ENCODE data around the gene TTC22. TPM values are rescaled to one million over a fixed set of nuclear protein-coding genes. Genes with fewer than 3 reads are reported as not detected.
A peak's percentile ranks its signal among the peaks of the same experiment; 100 is the strongest.

Gene TTC22
- total RNA-seq, 1 donor = not detected

DNA sequence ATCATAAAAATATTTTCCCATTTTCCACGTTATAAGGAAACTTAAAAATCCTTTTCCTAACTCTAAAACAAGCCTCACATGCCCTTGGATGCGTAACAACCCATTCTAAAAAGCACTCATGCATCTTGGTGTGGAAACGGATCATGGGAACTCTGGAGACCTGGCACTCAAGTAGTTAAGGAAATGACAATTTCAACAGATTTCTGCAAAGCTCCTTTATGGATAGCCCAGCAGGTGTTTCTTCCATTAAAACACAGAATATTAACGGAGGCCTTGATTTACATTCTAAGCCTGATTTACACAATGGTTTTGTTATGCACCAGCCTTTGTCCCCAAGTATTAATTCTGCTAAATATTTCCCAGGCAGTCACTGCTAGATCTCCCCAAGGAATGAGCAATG lies 49.7 kb downstream of the TTC22 start:
- no peaks in the 10 kb centered on the region for H3K9me3 ChIP-seq (ENCODE audit: low read depth, low read length)
- no peak overlapping the region for H2AFZ ChIP-seq (ENCODE audit: low read length)
- no peaks in the 10 kb centered on the region for H3K79me2 ChIP-seq (ENCODE audit: insufficient read depth, low read length)
- peaks cover 2% of the 10 kb centered on the region for H3K27me3 ChIP-seq (ENCODE audit: insufficient read depth, low read length)
- H3K4me1 ChIP-seq (ENCODE audit: insufficient read depth, low read length) = no peaks in the 10 kb centered on the region
- no peaks in the 10 kb centered on the region for H3K36me3 ChIP-seq (ENCODE audit: insufficient read depth, low read length)
- H4K20me1 ChIP-seq (ENCODE audit: insufficient read depth, low read length) = no peaks in the 10 kb centered on the region
- no peak overlapping the region for H3K4me3 ChIP-seq (ENCODE audit: insufficient read depth, low read length)
- TF ChIP-seq, protein P1, sequence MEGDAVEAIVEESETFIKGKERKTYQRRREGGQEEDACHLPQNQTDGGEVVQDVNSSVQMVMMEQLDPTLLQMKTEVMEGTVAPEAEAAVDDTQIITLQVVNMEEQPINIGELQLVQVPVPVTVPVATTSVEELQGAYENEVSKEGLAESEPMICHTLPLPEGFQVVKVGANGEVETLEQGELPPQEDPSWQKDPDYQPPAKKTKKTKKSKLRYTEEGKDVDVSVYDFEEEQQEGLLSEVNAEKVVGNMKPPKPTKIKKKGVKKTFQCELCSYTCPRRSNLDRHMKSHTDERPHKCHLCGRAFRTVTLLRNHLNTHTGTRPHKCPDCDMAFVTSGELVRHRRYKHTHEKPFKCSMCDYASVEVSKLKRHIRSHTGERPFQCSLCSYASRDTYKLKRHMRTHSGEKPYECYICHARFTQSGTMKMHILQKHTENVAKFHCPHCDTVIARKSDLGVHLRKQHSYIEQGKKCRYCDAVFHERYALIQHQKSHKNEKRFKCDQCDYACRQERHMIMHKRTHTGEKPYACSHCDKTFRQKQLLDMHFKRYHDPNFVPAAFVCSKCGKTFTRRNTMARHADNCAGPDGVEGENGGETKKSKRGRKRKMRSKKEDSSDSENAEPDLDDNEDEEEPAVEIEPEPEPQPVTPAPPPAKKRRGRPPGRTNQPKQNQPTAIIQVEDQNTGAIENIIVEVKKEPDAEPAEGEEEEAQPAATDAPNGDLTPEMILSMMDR (IDR thresholded peaks at IDR 0.05; ENCODE audit: extremely low read depth, low read depth, low read length) = no peak
- H3K27ac ChIP-seq (ENCODE audit: low read depth, low read length) = no peak overlapping the region
- no peak overlapping the region for H3K4me2 ChIP-seq (ENCODE audit: insufficient read depth, low read length)
- peak; percentile 73 for DNase-seq (ENCODE audit: insufficient read length, low spot score, missing footprints)

- peak; percentile 73 for DNase-seq (ENCODE audit: insufficient read length, low spot score, missing footprints)
- Histone ChIP-seq H3K4me1 (ENCODE audit: insufficient read depth, low read length) (no peaks in the 10 kb centered on the region), H2AFZ (ENCODE audit: low read length) (no peak overlapping the region), H3K27ac (ENCODE audit: low read depth, low read length) (no peak overlapping the region), H3K9me3 (ENCODE audit: low read depth, low read length) (no peaks in the 10 kb centered on the region), H4K20me1 (ENCODE audit: insufficient read depth, low read length) (no peaks in the 10 kb centered on the region), H3K4me3 (ENCODE audit: insufficient read depth, low read length) (no peak overlapping the region), H3K79me2 (ENCODE audit: insufficient read depth, low read length) (no peaks in the 10 kb centered on the region), H3K36me3 (ENCODE audit: insufficient read depth, low read length) (no peaks in the 10 kb centered on the region), H3K4me2 (ENCODE audit: insufficient read depth, low read length) (no peak overlapping the region), H3K27me3 (ENCODE audit: insufficient read depth, low read length) (peaks cover 2% of the 10 kb centered on the region)
- TF ChIP-seq, protein P1 (IDR thresholded peaks at IDR 0.05; ENCODE audit: extremely low read depth, low read depth, low read length) = no peak
These were observed 50.5 kb downstream of the TTC22 start for GRCh38 chr1:54750596-54750995.

DNA sequence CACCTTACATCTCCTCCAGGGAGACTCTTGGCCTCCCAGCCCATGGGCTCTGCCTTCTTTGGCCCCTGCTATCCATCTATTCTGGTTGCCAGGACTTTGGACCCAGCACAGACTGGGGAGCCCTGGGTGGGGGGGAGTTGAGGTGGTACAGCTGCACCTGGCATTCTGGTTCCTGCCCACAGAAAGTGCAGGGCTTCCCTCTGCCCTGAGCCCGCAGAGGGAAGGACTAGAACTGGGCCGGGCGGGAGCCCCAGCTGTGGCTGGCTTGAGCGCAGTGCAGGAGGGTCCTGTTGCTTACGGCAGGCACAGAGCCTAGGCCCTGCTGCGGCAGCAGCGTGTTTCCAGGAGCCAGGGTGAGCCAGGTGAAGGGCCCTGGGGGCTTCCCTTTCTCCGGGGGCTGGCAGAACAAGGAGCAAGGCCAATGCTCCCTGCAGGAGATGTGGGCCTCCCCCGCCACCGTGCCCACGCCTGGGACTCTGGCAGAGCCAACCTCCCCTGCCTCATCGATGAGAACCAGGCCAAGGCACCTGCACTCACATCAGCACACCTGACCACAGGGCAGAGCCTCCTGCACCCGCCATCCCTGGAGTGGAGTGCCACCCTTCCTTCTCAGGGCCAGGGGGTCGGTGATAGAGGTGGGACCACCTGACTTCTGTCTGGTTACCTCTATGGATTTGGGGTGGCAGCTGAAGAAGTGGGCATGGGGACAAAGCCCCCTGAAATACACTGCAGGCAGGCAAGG lies 52.9 kb downstream of the TTC22 start:
- Histone ChIP-seq H3K27me3 (ENCODE audit: insufficient read depth, low read length) (peaks cover 2% of the 10 kb centered on the region), H2AFZ (ENCODE audit: low read length) (no peak overlapping the region), H4K20me1 (ENCODE audit: insufficient read depth, low read length) (no peaks in the 10 kb centered on the region), H3K36me3 (ENCODE audit: insufficient read depth, low read length) (no peaks in the 10 kb centered on the region), H3K4me3 (ENCODE audit: insufficient read depth, low read length) (no peak overlapping the region), H3K4me1 (ENCODE audit: insufficient read depth, low read length) (no peaks in the 10 kb centered on the region), H3K4me2 (ENCODE audit: insufficient read depth, low read length) (no peak overlapping the region), H3K79me2 (ENCODE audit: insufficient read depth, low read length) (no peaks in the 10 kb centered on the region), H3K27ac (ENCODE audit: low read depth, low read length) (no peak overlapping the region), H3K9me3 (ENCODE audit: low read depth, low read length) (no peaks in the 10 kb centered on the region)
- peak; percentile 18 for DNase-seq (ENCODE audit: insufficient read length, low spot score, missing footprints)
- TF ChIP-seq, protein P1 (IDR thresholded peaks at IDR 0.05; ENCODE audit: extremely low read depth, low read depth, low read length) = no peak

- Histone ChIP-seq H3K79me2 (ENCODE audit: insufficient read depth, low read length) (no peaks in the 10 kb centered on the region), H4K20me1 (ENCODE audit: insufficient read depth, low read length) (no peaks in the 10 kb centered on the region), H3K27me3 (ENCODE audit: insufficient read depth, low read length) (peaks cover 2% of the 10 kb centered on the region), H3K9me3 (ENCODE audit: low read depth, low read length) (no peaks in the 10 kb centered on the region), H3K4me1 (ENCODE audit: insufficient read depth, low read length) (no peaks in the 10 kb centered on the region), H3K27ac (ENCODE audit: low read depth, low read length) (no peak overlapping the region), H3K4me3 (ENCODE audit: insufficient read depth, low read length) (no peak overlapping the region), H2AFZ (ENCODE audit: low read length) (no peak overlapping the region), H3K4me2 (ENCODE audit: insufficient read depth, low read length) (no peak overlapping the region), H3K36me3 (ENCODE audit: insufficient read depth, low read length) (peaks cover 15% of the 10 kb centered on the region)
- TF ChIP-seq, protein P1 (IDR thresholded peaks at IDR 0.05; ENCODE audit: extremely low read depth, low read depth, low read length) = no peak
- no peak for DNase-seq (ENCODE audit: insufficient read length, low spot score, missing footprints)
These were observed 55.3 kb downstream of the TTC22 start for GRCh38 chr1:54745864-54746263.
